Esophagus muscularis mucosa (tissue), 3 donors: Measurements from ENCODE around the gene HAUS7.

Experiments used
- CTCF ChIP-seq, 3 experiments: fragments of 200-600 bp in 2 of 3; fragments of 450-650 bp in 1 of 3; sonication (generic) in 2 of 3; IDR thresholded peaks; one replicate each; pipeline ENCODE4 v1.5.1; 2017 to 2019; ENCODE audit warnings: antibody characterized with exemption in 3 of 3, mild to moderate bottlenecking in 2 of 3, moderate library complexity in 1 of 3
- POLR2A ChIP-seq: fragments of 450-650 bp; IDR thresholded peaks from one replicate; pipeline ENCODE4 v1.6.1; 2017; ENCODE audit warnings: antibody characterized with exemption, moderate library complexity, mild to moderate bottlenecking, low read depth

GRCh38 chrX:153516073-153516472, 45.7 kb upstream of the HAUS7 start:
- no peak for TF ChIP-seq POLR2A
- TF ChIP-seq CTCF (IDR thresholded peaks at IDR 0.05): no peak
